Right hindlimb (tissue), 1 donor: ENCODE results near the gene TRIM49D1.
"Not testable (repeated sequence)": the region's sequence is repeated elsewhere in the genome, so short reads cannot be mapped to it uniquely, and the experiment has no call there.

Experiments used
- DNase-seq: peaks from one replicate; pipeline ENCODE4 v3.0.0-alpha.2; 2018

TRIM49D1 gene, protein sequence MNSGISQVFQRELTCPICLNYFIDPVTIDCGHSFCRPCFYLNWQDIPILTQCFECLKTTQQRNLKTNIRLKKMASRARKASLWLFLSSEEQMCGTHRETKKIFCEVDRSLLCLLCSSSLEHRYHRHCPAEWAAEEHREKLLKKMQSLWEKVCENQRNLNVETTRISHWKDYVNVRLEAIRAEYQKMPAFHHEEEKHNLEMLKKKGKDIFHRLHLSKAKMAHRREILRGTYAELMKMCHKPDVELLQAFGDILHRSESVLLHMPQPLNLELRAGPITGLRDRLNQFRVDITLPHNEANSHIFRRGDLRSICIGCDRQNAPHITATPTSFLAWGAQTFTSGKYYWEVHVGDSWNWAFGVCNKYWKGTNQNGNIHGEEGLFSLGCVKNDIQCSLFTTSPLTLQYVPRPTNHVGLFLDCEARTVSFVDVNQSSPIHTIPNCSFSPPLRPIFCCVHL

DNA sequence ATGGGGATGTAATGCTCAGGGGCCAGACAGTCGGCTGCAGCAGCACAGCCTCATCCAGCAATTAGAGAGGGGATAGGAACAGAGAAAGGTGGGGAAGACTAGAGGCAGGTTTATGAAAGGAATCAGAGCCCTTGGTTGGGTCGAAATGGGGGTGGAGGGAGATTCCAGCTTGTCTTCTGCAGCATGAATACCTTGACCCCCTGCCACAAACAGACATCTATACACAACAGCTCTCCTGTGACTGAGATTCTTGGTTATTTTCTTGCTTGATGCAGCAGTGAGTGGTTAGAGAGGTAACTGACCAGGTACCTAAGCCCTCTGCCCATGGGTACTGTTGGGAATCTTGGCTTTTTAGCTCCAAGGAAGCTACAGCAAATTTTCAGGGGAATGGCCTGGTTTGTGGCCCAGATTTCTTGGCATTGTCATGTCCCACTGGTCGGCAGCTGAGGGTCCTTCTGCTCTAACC, at the start of gene TRIM49D1:
Gene TRIM49D1 (minus strand): TSS at position 51 of the 466 bp plus-strand sequence. CDS start 4,535 bp downstream, outside the sequence.
- DNase-seq, result no peak

GRCh38 chr11:89965737-89966136, 43.7 kb upstream of the TRIM49D1 start, which contains the start of gene TRIM64:
TRIM64 (plus strand) TSS chr11:89966037; CDS start chr11:89968504, 2,467 bp downstream.
- DNase-seq, result not testable (repeated sequence)

DNA sequence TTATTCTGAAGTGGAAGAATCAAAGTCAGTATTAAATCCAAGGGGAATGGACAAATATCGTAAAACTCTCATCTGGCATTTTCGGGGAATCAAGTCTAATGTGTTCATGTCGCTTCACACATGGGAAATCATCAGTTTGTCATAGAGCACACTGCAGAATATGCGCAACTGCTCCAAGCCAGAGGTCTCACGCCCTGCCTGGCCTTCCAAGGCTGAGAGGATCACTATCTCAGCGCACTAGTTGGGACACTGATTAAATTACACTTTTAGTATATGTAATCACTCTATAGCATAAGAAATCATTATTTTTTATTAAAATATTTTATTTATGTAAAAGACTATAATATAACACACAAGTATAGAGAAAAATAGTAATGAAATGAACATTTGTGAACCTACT, 38.8 kb upstream of the TRIM49D1 start:
- not testable (repeated sequence) for DNase-seq

GRCh38 chr11:89923764-89924163, 1.7 kb upstream of the TRIM49D1 start, which contains the start of gene TRIM49D2:
TRIM49D2 (plus strand) TSS chr11:89924064; CDS start chr11:89926762, 2,698 bp downstream.
- not testable (repeated sequence) for DNase-seq

DNA sequence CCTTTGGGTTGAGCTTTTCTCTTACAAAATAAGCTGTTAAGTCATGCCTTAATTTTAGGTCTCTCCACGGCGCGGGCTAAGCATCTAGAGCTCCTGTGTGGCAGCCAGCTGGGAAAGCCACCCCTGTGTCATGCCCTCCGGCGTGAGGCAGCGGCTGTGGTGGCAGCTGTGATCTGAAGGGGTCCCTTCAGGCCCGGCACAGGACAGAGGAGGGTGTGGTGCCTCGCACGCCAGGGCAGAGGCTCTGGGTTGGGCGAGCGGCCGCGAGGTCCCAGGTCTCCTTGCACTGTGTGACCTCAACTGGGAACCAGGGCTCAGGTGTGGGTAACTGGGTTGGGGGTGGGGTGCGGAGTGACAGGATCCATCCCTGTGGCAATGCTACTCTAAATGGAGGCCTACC, 21.2 kb downstream of the TRIM49D1 start:
- DNase-seq, result not testable (repeated sequence)

DNA sequence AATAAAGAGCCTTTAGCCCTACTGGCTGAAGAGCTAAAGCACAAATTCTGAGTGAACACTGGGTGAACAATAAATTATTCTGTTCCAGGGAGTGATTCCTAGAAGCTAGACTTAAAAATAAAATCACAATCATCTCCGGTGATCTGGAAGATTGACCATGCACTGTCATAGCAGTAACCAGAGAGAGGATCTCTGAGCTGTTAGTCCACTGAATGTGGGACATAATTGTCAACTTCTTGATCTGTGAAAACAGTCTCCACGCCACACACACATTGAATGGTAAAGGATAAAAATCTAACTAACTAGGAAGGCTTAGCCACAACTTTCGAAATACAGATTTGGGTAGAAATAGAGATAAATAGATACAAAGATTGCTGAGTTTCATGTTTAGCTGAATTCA, 28.8 kb downstream of the TRIM49D1 start:
- DNase-seq, result not testable (repeated sequence)

DNA sequence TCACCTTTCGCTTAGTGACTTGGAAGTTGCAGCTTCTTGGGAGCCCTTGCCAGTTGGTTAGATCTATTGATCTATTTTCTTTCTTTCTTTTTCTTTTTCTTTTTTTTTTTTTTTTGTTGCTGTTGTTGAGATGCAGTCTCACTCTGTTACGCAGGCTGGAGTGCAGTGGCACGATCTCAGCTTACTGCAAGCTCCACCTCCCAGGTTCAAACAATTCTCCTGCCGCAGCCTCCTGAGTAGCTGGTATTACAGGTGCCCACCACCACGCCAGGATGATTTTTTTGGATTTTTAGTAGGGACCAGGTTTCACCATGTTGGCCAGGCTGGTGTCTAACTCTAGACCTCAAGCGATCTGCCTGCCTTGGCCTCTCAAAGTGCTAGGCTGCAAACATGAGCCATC, 44.5 kb downstream of the TRIM49D1 start:
- DNase-seq, result not testable (repeated sequence)

DNA sequence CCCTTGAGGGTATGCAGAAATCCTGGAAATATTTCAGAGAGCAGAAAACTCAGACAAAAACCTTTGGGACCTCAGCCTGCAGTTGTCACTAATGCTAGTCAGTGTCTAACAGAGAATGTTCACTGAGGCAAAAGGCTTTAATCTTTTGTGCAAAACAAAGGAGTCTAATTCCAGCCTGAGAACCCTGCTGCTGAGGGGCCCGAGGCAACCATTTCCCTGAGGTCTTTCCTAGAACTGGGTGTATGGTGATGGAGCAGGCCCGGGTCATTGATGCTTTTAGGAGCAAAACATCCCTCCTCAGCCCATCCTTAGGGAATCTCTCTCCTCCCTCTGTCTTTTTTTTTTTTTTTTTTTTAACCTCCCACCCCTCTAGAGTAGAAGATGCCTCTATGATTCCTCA, 49.5 kb downstream of the TRIM49D1 start:
- not testable (repeated sequence) for DNase-seq

DNA sequence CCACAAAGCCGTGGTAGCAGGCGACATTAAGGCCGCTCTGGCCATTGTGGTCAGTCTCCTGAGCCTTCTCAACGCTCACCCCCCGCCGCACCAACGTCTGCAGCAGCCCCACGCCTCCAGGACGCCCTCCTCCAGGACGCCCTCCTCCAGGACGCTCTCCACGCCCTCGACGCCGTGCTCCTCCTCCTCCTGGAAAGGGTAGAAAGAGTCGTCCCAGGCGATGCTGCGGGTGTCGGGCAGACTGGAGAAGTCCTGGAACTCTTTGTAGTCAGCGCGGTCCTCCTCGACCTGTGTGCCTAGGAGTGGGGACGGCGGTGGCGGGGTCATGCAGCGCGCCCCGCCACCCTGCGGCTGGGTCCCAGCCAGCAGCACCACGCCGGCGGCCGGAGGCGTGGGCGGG, 56.8 kb downstream of the TRIM49D1 start:
- not testable (repeated sequence) for DNase-seq

DNA sequence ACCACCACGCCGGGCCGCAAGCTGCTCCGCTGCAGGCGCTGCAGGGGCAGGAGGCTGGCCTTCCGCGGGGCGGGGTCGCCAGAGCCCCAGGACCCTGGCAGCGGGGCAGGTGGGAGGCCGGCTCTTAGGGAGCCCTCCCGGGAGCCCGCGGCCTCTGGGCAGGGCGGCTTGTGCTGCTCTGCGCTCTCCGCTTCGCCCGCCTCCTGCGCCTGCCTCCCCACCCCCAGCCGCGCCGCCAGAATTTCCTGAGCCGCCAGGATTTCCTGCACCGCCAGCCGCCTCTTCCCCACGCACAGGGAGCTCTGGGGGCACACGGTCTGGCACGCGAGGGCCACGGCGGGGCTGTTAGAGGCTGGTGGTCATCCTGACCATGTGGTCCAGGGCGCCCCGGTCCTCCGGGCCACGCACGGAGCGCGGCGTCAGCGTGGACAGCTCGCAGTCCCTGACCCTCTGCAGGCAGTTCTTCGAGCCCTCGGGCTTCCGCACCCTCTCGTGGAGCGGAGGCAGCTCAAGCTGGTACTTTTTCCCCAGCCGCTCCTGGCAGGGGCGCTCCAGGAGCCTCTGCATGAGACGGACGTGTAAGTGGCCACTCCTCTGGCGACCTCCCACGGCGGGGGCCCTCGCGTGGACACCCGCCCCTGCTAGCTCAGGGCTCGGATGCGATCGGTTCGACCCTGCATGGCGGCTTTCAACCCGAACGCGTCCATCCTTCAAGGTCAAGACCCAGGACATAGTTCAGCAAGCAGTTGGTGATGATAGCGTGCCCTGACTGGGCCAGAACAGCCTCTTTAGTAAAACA, 57.9 kb downstream of the TRIM49D1 start:
- peak; percentile 18 for DNase-seq
